ENCODE results near the gene KCNT1.

KCNT1 gene

GRCh38 chr9:135770771-135771170 lies 68.8 kb downstream of the KCNT1 start:
- no peaks in the 10 kb centered on the region for H3K4me1 Mint-ChIP-seq (ENCODE audit: low read depth)
- no peak overlapping the region for H3K4me3 Mint-ChIP-seq
- H3K9me3 Mint-ChIP-seq = no peaks in the 10 kb centered on the region
- DNase-seq (ENCODE audit: low spot score) = no peak
- H3K27ac Mint-ChIP-seq = no peak overlapping the region
- H3K27me3 Mint-ChIP-seq (ENCODE audit: low read depth) = no peaks in the 10 kb centered on the region
- peaks cover 2% of the 10 kb centered on the region for H3K36me3 Mint-ChIP-seq (ENCODE audit: low read depth)

GRCh38 chr9:135771401-135772051 lies 69.5 kb downstream of the KCNT1 start:
- H3K4me1 Mint-ChIP-seq (ENCODE audit: low read depth) = no peaks in the 10 kb centered on the region
- H3K27me3 Mint-ChIP-seq (ENCODE audit: low read depth) = no peaks in the 10 kb centered on the region
- DNase-seq (ENCODE audit: low spot score) = no peak
- no peak overlapping the region for H3K4me3 Mint-ChIP-seq
- no peaks in the 10 kb centered on the region for H3K9me3 Mint-ChIP-seq
- peaks cover 2% of the 10 kb centered on the region for H3K36me3 Mint-ChIP-seq (ENCODE audit: low read depth)
- H3K27ac Mint-ChIP-seq = no peak overlapping the region

GRCh38 chr9:135772056-135772646 lies 70.2 kb downstream of the KCNT1 start:
- Mint-ChIP-seq H3K27me3 (ENCODE audit: low read depth) (no peaks in the 10 kb centered on the region), H3K27ac (no peak overlapping the region), H3K36me3 (ENCODE audit: low read depth) (peaks cover 2% of the 10 kb centered on the region), H3K4me1 (ENCODE audit: low read depth) (no peaks in the 10 kb centered on the region), H3K4me3 (no peak overlapping the region), H3K9me3 (no peaks in the 10 kb centered on the region)
- DNase-seq (ENCODE audit: low spot score) = no peak

- H3K4me1 Mint-ChIP-seq (ENCODE audit: low read depth) = no peaks in the 10 kb centered on the region
- peaks cover 2% of the 10 kb centered on the region for H3K36me3 Mint-ChIP-seq (ENCODE audit: low read depth)
- no peak overlapping the region for H3K27ac Mint-ChIP-seq
- H3K9me3 Mint-ChIP-seq = no peaks in the 10 kb centered on the region
- H3K27me3 Mint-ChIP-seq (ENCODE audit: low read depth) = no peaks in the 10 kb centered on the region
- DNase-seq (ENCODE audit: low spot score) = no peak
- H3K4me3 Mint-ChIP-seq = no peak overlapping the region
These were observed 70.9 kb downstream of the KCNT1 start for GRCh38 chr9:135772702-135773493.

- H3K4me1 Mint-ChIP-seq (ENCODE audit: low read depth) = no peaks in the 10 kb centered on the region
- peaks cover 2% of the 10 kb centered on the region for H3K36me3 Mint-ChIP-seq (ENCODE audit: low read depth)
- no peak overlapping the region for H3K4me3 Mint-ChIP-seq
- no peaks in the 10 kb centered on the region for H3K27me3 Mint-ChIP-seq (ENCODE audit: low read depth)
- no peaks in the 10 kb centered on the region for H3K9me3 Mint-ChIP-seq
- no peak for DNase-seq (ENCODE audit: low spot score)
- H3K27ac Mint-ChIP-seq = no peak overlapping the region
These were observed 71.7 kb downstream of the KCNT1 start for GRCh38 chr9:135773530-135774238.

- Mint-ChIP-seq H3K27ac (no peak overlapping the region), H3K4me1 (ENCODE audit: low read depth) (no peaks in the 10 kb centered on the region), H3K9me3 (no peaks in the 10 kb centered on the region), H3K4me3 (no peak overlapping the region), H3K36me3 (ENCODE audit: low read depth) (no peaks in the 10 kb centered on the region), H3K27me3 (ENCODE audit: low read depth) (no peaks in the 10 kb centered on the region)
- DNase-seq (ENCODE audit: low spot score) = no peak
These were observed 72.3 kb downstream of the KCNT1 start for GRCh38 chr9:135774239-135774747.

GRCh38 chr9:135774794-135775525 lies 73.0 kb downstream of the KCNT1 start:
- no peaks in the 10 kb centered on the region for H3K36me3 Mint-ChIP-seq (ENCODE audit: low read depth)
- no peak for DNase-seq (ENCODE audit: low spot score)
- H3K27ac Mint-ChIP-seq = no peak overlapping the region
- no peaks in the 10 kb centered on the region for H3K27me3 Mint-ChIP-seq (ENCODE audit: low read depth)
- H3K9me3 Mint-ChIP-seq = no peaks in the 10 kb centered on the region
- H3K4me1 Mint-ChIP-seq (ENCODE audit: low read depth) = no peaks in the 10 kb centered on the region
- H3K4me3 Mint-ChIP-seq = no peak overlapping the region

- no peak overlapping the region for H3K27ac Mint-ChIP-seq
- H3K4me1 Mint-ChIP-seq (ENCODE audit: low read depth) = no peaks in the 10 kb centered on the region
- H3K9me3 Mint-ChIP-seq = no peaks in the 10 kb centered on the region
- H3K36me3 Mint-ChIP-seq (ENCODE audit: low read depth) = no peaks in the 10 kb centered on the region
- H3K4me3 Mint-ChIP-seq = no peak overlapping the region
- DNase-seq (ENCODE audit: low spot score) = no peak
- H3K27me3 Mint-ChIP-seq (ENCODE audit: low read depth) = no peaks in the 10 kb centered on the region
These were observed 73.9 kb downstream of the KCNT1 start for GRCh38 chr9:135775911-135776310.

- no peak overlapping the region for H3K4me3 Mint-ChIP-seq
- no peaks in the 10 kb centered on the region for H3K9me3 Mint-ChIP-seq
- H3K27me3 Mint-ChIP-seq (ENCODE audit: low read depth) = no peaks in the 10 kb centered on the region
- no peaks in the 10 kb centered on the region for H3K4me1 Mint-ChIP-seq (ENCODE audit: low read depth)
- H3K36me3 Mint-ChIP-seq (ENCODE audit: low read depth) = no peaks in the 10 kb centered on the region
- H3K27ac Mint-ChIP-seq = no peak overlapping the region
- DNase-seq (ENCODE audit: low spot score) = no peak
These were observed 75.1 kb downstream of the KCNT1 start for GRCh38 chr9:135776893-135777622.

- H3K27ac Mint-ChIP-seq = no peak overlapping the region
These were observed 75.7 kb downstream of the KCNT1 start for GRCh38 chr9:135777623-135778177.

GRCh38 chr9:135778421-135778820 lies 76.4 kb downstream of the KCNT1 start:
- Mint-ChIP-seq H3K27ac (no peak overlapping the region), H3K36me3 (ENCODE audit: low read depth) (no peaks in the 10 kb centered on the region), H3K27me3 (ENCODE audit: low read depth) (no peaks in the 10 kb centered on the region), H3K4me3 (no peak overlapping the region), H3K4me1 (ENCODE audit: low read depth) (no peaks in the 10 kb centered on the region), H3K9me3 (no peaks in the 10 kb centered on the region)
- no peak for DNase-seq (ENCODE audit: low spot score)

More at GRCh38 chr9:135777623-135778177, 75.7 kb downstream of the KCNT1 start:
- Mint-ChIP-seq H3K36me3 (ENCODE audit: low read depth) (no peaks in the 10 kb centered on the region), H3K27me3 (ENCODE audit: low read depth) (no peaks in the 10 kb centered on the region), H3K4me1 (ENCODE audit: low read depth) (no peaks in the 10 kb centered on the region), H3K9me3 (no peaks in the 10 kb centered on the region), H3K4me3 (no peak overlapping the region)
- DNase-seq (ENCODE audit: low spot score) = no peak

GRCh38 chr9:135779571-135779970 lies 77.6 kb downstream of the KCNT1 start:
- no peaks in the 10 kb centered on the region for H3K36me3 Mint-ChIP-seq (ENCODE audit: low read depth)
- DNase-seq (ENCODE audit: low spot score) = no peak
- H3K4me3 Mint-ChIP-seq = no peak overlapping the region
- H3K4me1 Mint-ChIP-seq (ENCODE audit: low read depth) = no peaks in the 10 kb centered on the region
- no peaks in the 10 kb centered on the region for H3K27me3 Mint-ChIP-seq (ENCODE audit: low read depth)
- no peaks in the 10 kb centered on the region for H3K9me3 Mint-ChIP-seq
- H3K27ac Mint-ChIP-seq = no peak overlapping the region

- H3K4me1 Mint-ChIP-seq (ENCODE audit: low read depth) = no peaks in the 10 kb centered on the region
- no peaks in the 10 kb centered on the region for H3K27me3 Mint-ChIP-seq (ENCODE audit: low read depth)
- H3K9me3 Mint-ChIP-seq = no peaks in the 10 kb centered on the region
- H3K27ac Mint-ChIP-seq = no peak overlapping the region
- no peak overlapping the region for H3K4me3 Mint-ChIP-seq
- no peak for DNase-seq (ENCODE audit: low spot score)
- no peaks in the 10 kb centered on the region for H3K36me3 Mint-ChIP-seq (ENCODE audit: low read depth)
These were observed 78.1 kb downstream of the KCNT1 start for GRCh38 chr9:135780086-135780485.

Data from T-helper 2 cell treated with Interferon-gamma antibody and Interleukin-4, amounts not matched to agents 5 μg/mL and 100 μg/mL, for 36 hours (primary cell).